HG02571 (cell line): ENCODE data around the gene CHRNG.
"Not testable (repeated sequence)": the region's sequence is repeated elsewhere in the genome, so short reads cannot be mapped to it uniquely, and the experiment has no call there.

Experiments used
- ATAC-seq: cut with Tn5 transposase; IDR thresholded peaks from one replicate; pipeline ENCODE4 v1.9.1; 2021; ENCODE audit warnings: mild to moderate bottlenecking, moderate library complexity; ENCODE audit not compliant: unreplicated experiment

CHRNG gene

GRCh38 chr2:232526372-232526941, 13.0 kb upstream of the CHRNG start:
- ATAC-seq: no peak

GRCh38 chr2:232527905-232528470, 11.5 kb upstream of the CHRNG start:
- no peak for ATAC-seq

GRCh38 chr2:232528746-232529460, 10.6 kb upstream of the CHRNG start:
- ATAC-seq: no peak

- ATAC-seq: no peak
Measured at GRCh38 chr2:232529806-232530547, 9.5 kb upstream of the CHRNG start.

GRCh38 chr2:232530626-232531260, 8.7 kb upstream of the CHRNG start:
- ATAC-seq: no peak

- ATAC-seq: no peak
Measured at GRCh38 chr2:232532419-232532818, 7.1 kb upstream of the CHRNG start.

GRCh38 chr2:232532821-232533220, 6.7 kb upstream of the CHRNG start:
- not testable (repeated sequence) for ATAC-seq

- ATAC-seq: no peak
Measured at GRCh38 chr2:232533944-232534710, 5.4 kb upstream of the CHRNG start.

GRCh38 chr2:232534940-232535651, 4.4 kb upstream of the CHRNG start:
- no peak for ATAC-seq

- ATAC-seq: no peak
Measured at GRCh38 chr2:232535761-232536530, 3.5 kb upstream of the CHRNG start.

GRCh38 chr2:232537079-232537478, 2.4 kb upstream of the CHRNG start:
- ATAC-seq: no peak

- no peak for ATAC-seq
Measured at GRCh38 chr2:232537499-232537898, 2.0 kb upstream of the CHRNG start.

GRCh38 chr2:232538671-232539070, 821 bp upstream of the CHRNG start:
- no peak for ATAC-seq

- ATAC-seq: no peak
Measured at GRCh38 chr2:232540441-232541041, 1.0 kb downstream of the CHRNG start.

- ATAC-seq: no peak
Measured at GRCh38 chr2:232541195-232541960, 1.9 kb downstream of the CHRNG start.

- ATAC-seq: no peak
Measured at GRCh38 chr2:232541961-232542714, 2.6 kb downstream of the CHRNG start.
